HG02852 (cell line): ENCODE measurements around the gene MACROD2.
A peak's percentile ranks its signal among the peaks of the same experiment; 100 is the strongest.

Source experiments
- ATAC-seq: cut with Tn5 transposase; IDR thresholded peaks from one replicate; pipeline ENCODE4 v1.9.1; 2021; ENCODE audit warnings: mild to moderate bottlenecking, moderate library complexity; ENCODE audit not compliant: unreplicated experiment

The MACROD2 gene

DNA sequence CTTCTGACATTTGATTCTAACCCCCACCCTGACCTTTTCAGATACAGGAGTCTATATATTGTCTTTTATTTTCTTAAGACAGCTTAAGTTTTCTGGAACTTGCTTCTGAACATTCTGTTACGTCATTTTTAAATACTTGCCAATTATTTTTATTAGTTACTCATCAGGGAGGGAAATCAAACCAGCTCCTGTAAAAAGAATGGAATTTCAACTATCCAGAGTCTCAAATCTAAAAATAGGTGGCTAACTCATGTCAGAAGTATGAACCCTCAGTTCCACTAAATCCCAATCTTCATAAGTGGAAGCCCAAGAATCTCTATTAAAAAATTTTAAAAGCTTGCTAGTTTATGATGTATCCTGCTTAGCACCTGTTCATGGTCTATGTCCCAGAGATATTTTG is 1677.9 kb downstream of the MACROD2 start:
- no peak for ATAC-seq

DNA sequence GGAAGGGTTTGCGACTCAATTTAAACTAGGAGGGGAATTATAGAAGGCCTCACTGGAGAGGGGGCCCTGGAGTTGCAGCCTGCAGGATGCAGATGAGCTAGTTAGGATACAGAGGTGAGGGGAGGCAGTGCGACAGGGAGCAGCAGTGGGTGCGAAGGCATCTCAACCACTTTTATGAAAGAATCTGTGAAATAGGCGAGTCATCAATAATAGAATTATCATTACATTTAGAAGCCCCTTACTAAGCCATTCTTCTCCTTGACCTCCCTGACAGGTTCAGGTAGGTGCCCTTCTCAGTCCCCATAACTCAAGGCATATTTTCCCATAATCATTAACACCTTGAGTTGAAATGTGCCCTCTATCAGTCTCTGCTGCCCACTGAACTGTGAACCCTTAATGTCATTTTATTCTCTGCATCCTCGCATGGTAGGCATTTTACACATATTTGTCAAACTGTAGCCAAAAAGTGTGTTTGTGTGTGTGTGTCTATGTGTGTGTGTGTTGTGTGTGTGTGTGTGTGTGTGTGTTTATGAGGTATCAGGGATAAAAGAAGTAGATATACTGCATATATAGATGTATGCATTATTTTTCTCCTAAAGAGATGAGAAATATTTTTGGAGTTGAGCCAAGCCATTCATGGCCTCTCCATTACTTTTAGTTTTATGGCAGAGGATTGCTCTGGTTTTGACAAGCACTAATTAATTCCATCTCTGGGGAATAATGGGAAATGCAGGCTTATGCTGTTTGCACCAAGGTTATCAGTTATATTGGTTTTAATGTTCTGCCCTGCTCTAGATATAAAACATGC is 1679.1 kb downstream of the MACROD2 start:
- ATAC-seq = no peak

DNA sequence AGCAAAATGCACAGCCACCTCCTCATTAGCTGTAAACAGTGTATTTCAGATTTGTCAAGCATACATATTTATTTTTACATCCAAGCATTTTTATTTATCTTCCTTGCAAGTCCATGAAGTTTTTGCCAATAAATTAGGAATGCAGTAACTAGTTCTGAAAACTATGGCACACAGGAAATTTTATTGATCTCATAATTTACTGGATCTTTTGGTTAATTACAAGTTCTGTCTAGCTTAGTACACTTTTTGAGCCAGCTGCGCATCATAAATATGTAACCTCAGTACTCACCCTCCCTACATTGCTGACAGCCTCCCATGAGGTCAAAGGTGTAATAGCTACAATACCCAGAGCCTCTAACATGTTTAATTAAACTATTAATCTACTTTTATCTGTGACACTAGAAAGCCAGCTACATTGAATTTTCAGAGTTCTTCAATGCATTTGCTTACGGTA is 1679.8 kb downstream of the MACROD2 start:
- ATAC-seq = no peak

DNA sequence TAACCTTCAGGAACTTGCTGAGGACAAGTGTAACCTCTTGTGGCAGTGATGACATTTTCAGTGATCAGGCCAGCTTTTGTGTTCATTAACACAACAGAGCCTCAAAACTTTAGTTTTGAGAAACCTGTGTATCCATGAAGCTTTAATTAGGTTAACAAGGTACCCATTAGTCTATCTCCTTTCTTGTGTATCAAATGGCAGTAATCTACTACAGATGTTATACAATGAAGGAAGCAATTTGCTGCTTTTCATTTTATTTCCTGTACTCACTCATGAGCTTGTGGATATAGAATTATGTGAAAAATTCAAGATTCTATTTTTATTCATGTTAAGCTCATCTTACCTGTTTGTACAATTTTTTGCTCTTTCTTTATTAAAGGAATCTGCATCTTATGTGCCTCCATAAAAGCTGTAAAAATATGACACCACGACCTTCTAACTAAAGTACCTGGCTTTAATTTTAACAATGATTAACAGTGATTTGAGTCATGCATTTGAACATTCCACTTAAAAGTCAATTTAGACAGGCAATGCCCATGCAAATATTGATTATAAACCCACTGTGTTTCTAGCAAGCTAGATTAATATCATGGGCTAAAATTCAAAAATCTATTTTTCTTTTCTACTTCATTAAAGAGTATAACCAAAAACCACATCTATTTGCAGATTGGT is 1680.6 kb downstream of the MACROD2 start:
- ATAC-seq = no peak

DNA sequence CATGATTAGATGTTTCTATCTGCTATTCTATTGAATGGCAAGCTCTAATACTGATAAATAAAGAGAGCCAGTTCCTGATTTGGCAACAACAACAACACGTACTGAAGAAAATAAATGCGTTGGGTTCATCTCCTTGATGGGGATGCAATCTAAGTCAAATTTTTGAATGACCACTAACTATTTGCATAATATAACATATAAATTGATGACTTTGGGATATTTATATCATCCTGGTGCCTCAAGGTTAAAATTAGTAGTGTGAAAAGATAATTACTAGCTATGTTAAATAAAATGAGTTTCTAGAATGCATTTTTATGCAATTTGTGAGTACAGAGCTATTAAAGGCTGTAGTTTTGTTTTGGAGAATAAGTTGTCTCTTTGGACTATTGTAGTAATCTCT is 1681.5 kb downstream of the MACROD2 start:
- no peak for ATAC-seq

DNA sequence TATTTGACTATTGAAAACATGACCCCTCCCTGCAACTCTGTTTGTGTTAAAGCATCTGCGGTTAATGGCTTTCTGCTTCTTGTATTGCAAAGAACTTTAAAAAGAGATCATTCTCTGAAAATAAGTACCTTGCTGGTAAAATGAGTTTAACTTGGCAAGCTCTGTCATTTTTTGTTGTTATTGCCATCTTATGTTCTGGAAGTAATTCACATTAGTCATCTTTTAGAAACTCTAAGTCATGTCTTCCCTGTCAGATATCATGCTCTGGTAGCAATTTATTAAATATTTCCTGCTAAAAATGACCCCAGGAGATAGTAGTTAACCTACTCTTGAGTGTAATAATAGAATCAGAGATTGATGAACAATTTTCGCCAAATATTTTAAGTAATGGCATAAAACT is 1687.4 kb downstream of the MACROD2 start:
- no peak for ATAC-seq

DNA sequence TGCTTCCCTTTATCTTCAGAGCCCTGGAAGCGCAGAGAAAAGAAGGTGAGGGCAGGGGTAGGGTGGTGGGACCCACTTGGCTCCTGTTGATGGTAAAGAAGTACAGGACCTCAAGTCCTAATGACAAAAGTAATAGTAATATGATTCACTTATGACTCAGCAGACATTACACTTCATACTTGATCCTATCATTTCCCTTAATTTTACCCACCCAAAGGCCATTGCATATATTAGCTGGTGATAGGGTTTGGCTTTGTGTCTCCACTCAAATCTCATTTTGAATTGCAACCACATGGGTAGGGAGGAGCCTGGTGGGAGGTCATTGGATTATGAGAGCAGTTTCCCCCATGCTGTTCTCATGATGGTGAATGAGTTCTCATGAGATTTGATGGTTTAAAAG is 1697.3 kb downstream of the MACROD2 start:
- ATAC-seq = no peak

DNA sequence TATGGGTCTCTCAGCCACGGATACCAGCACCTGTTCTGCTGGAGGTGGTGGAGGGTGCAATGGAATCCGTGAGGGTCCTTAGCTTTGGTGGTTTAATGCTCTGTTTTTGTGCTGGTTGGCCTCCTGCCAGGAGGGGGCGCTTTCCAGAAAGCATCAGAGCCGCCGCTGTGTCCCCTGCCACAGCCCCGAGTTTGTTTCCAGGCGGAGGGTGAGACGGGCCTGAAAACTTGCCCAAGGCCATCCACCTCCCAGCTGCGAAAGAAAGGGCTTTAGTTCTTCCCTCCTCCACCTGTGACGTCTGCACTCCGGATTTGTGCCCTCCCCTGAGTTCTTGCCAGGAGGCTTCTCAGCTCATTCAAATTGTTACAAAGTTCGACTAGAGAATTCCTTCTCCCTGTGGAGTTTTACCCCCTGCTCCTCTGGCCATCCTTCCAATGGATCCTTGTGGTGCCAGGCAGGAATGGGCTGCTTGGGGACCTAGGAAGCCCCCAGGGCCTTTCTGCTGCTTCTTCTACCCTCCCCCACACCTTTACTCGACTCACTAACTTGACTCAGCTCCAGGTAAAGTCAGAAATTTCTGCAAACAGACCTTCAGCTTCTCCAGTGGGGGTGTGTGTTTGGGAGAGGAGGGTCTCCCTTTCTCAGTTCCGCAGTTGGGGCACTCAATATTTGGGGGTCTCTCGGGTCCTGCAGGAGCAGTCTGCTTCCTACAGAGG is 1704.3 kb downstream of the MACROD2 start:
- ATAC-seq = no peak

DNA sequence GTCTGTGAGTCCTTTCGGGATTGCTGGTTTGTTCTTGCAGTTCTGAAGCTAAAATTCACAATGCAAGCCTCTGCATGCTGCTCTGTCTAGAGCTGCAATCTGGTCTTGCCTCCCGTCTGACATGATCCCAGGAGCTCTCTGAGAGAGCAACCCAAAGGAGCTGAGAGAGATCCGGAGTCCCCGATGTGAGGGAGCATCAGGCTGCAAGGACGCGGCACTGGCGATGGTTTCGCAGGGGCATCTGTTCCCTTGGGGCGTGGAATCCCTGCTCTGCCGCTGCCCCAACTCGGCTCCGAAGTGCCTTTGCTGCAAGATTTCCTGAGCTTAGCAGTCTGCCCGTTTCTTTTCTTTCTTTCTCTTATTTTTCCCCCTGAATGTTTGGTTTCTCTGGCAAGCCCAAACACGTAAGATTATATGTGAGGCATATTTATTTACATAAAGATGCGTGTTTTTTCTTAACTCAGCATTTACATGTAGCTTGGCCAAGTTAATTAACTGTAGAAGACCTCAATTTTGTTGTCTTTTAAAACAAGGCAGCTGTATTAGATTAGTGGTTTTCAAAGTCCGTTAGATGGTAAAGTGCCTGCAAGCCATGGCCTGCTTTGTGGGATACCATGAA is 1704.9 kb downstream of the MACROD2 start:
- no peak for ATAC-seq

DNA sequence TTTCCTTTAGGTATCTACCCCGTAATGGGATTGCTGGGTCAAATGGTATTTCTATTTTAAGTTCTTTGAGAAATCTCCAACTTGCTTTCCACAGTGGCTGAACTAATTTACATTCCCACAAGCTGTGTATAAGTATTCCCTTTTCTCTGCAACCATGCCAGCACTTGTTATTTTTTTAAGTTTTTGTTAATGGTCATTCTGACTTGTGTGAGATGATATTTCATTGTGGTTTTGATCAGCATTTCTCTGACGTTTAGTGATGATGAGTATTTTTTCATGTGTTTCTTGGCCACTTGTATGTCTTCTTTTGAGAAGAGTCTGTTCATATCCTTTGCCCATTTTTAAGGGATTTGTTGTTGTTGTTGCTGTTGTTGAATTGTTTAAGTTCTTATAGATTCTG is 1706.8 kb downstream of the MACROD2 start:
- no peak for ATAC-seq

DNA sequence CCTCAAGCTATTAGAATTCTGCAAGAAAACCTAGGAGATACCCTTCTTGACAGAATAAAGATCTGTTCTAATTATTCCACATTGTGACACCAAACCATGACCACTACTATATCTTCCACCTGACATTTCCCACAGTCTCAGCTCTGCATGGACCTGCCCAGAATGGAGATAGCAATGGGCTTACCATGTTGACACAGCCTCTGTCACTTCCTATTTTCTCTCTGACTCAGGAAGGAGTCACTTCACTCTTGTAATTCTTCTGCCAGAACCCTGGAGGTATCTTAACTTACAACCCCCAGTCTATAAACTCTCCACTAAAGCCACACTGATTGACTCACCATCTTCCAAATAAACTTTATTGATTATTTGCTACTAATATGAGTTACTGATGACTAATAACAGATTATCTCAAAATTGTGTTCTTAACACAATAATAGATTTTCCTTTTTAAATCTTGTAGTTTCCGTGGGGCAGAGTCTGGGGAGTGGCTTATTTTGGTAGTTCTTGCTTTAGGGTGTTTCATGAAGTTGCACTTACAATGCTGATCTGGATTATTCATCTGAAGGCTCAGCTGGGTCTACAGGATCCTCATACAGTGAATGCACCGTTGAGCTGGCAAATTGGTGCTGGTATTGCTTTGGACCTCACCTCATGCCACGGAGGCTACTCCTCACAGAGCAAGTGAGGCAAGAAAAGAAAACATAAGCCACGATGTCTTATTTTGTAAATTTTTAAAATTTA is 1708.0 kb downstream of the MACROD2 start:
- ATAC-seq = no peak

DNA sequence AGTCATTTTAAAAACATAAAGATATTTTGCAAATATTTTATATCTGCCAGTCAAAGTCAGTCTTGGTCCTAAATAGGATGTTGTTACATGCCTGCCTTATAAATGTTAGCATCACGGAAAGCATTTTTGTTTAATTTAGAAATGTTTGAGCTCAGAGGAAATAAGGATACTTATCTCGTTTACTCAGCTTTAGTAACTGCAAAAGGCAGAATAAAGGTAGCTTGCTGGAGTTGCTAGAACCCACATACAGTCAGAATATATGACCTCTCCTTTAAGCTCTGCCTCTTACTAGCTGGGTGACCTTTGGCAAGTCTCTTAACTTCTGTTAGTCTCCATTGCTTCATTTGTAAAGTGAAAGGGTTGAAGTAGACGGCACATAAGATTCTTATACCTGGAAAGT is 1710.7 kb downstream of the MACROD2 start:
- ATAC-seq = no peak

DNA sequence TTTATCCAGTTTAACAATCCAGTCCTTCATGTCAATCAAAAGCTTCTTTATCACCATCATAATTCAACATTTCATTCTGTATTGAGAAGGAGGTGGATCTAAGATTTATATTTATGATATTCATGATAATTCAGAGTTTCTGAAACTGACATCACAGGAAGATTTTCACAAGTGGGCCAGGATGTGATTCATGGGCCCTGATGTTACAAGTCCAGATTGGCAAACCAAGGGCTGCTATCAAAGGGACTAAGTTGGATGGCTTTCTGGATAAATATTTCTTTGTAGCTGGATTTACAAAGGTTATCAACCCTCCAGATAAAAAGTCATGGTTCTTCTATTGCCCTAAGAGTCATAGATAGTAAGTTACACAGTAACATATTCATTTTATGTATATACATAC is 1711.4 kb downstream of the MACROD2 start:
- no peak for ATAC-seq

DNA sequence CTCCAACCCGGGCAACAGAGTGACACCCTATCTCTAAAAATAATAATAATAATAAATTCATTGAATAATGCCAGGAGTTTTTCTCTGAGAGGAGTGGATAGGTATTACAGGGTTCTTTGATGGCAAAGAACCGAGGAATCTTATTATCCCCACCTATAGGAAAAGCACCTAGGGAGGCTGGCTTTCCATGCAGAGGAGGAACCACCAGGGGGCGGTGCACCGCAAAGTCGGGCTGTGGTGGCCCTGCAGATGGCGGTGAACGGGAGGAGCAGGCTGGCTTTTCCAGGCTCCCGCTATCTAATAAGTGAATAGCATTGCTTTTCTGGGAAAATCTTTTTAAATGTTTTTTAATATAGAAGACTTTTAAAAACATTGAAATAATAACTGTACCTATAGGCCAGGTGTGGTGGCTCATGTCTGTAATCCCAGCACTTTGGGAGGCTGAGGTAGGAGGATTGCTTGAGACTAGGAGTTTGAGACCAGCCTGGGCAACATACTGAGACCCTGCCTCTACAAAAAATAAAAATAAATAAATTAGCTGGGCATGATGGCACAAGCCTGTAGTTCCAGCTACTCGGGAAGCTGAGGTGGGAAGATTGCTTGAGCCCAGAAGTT is 1713.8 kb downstream of the MACROD2 start:
- peak; percentile 68 for ATAC-seq

DNA sequence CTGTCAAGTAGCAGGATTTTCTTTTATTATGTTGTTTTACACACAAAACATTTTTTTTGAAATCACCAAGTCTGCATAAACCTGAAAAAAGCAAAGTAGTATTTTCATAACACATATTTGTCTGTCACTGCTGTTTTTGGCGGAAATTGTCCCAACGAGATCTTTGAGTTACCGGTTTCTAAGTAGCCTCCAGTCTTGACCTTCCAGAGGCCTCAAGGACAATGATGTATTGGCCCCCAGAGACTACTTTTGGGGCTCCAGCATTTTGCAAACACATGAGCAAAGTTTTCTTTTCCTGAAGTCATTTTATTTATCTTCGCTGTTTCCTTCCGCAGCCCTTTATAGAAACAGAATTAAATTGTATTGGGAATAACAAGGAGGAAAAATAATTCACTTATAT is 1715.3 kb downstream of the MACROD2 start:
- ATAC-seq = no peak

DNA sequence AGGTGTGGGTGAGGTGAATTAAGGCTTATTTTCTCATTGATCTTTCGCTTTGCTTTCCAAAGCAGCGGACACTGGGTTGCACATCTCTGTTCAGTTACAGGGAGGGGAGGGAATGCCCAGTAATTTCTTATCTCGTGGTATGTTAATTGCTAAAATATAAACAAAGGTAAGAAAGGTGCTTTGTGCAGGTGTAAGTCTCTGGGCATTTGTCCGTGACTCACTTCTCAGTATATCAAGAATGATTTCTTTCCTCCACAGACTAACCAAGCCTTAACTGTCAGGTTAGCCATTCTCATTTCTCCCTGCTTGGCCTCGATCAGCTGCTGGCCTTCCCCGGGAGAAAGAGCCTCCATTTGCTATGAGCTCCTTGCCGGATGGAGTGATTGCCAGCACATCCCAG is 1715.9 kb downstream of the MACROD2 start:
- no peak for ATAC-seq

DNA sequence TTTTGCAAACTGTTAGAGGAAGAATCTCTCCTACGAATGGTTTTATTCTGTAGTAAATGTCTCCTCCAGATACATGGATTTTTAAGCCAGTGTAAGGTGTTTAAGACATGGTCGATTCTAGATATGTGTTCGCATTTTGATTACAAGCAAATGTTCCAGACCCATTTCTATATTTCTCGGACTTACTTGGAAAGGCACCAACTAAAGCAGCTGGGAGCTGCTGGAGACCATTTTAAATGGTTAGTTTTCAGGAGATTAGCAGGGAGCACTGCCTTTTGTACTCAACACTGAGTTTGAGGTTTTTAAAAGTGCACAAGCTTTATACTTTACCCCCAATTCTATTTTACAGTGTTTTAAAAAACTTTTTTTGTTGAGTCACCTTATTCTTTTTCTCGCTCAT is 1720.9 kb downstream of the MACROD2 start:
- ATAC-seq = no peak

DNA sequence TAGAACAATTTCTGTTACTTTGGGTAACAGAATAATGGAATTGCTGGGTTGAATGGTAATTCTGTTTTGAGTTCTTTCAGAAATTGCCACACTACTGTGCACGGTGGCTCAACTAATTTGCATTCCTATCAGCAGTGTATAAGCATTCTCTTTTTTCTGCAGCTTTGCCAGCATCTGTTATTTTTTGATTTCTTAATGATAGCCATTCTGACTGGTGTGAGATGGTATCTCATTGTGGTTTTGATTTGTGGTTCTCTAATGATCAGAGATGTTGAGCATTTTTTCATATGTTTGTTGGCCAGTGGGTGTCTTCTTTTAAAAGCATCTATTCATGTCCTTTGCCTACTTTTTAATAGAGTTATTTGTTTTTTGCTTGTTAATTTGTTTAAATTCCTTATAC is 1731.1 kb downstream of the MACROD2 start:
- no peak for ATAC-seq

DNA sequence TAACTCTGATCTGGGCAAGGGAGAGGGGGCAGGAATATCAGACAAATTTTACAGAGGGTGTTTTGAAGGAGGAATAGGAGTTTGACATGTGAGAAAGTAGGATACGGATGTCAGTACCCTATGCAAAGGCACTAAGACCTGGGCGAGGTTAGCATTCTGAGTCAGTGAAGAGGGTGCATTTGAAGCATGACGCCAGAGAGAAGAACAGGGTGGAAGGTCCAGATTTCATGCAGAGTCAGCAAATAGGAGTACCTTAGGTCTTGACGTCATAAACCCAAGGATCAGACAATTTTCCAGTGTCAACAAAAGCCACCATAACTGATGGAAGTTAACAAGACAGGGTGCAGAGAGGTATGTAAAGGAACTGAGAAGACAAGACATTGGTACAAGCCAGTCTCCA is 1738.7 kb downstream of the MACROD2 start:
- ATAC-seq = no peak

DNA sequence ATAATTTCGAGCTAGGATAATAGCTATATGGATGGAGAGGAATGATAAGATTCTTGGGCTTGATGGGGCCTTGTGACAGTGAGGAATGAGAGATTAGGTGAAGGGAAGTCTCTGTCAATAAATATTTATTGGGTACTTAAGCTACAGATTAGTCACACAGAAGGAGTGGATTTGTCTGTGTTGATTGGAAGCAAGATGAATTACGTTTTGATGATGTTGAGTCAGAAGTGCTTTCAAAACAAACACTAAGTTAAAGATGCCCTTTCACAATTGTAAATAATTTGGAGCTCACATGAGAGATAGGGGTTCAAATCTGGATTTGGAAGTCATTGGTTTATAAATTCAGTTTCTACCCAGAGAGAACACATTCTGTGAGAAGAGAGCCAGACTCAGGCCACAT is 1743.7 kb downstream of the MACROD2 start:
- ATAC-seq = no peak
